ENCODE data around the gene RASL11B. TPM values are rescaled to one million over a fixed set of nuclear protein-coding genes. Genes with fewer than 3 reads are reported as not detected.

RASL11B gene
- total and polyA plus RNA-seq, 3 experiments from 2014 or later = 0.12 to 0.27 TPM; not detected in 1

- no peak for DNase-seq
- Histone ChIP-seq H3K27me3 (ENCODE audit: insufficient read depth, low read length, poor library complexity, severe bottlenecking) (no peaks in the 10 kb centered on the region), H3K4me1 (ENCODE audit: insufficient read depth, low read length) (peaks cover 6% of the 10 kb centered on the region), H3K9me3 (ENCODE audit: low read length) (no peaks in the 10 kb centered on the region), H3K4me3 (ENCODE audit: low read length) (no peak overlapping the region), H3K36me3 (ENCODE audit: insufficient read depth, low read length) (no peaks in the 10 kb centered on the region), H3K27ac (ENCODE audit: low read depth, low read length) (no peak overlapping the region)
- peaks cover 8 to 16% (median 9%) of the 10 kb centered on the region in 3 donors for H3K4me1 Mint-ChIP-seq
- peaks cover 0 to 4% (median 0%) of the 10 kb centered on the region in 5 donors for H3K9me3 Mint-ChIP-seq
- no peak overlapping the region for H3K27ac Mint-ChIP-seq
- POLR2A ChIA-PET = interaction anchor here (1.0 kb wide), 1 partner anchor 141 kb away, joined by 4 read pairs; no protein-coding TSS in a partner anchor
- H3K4me3 Mint-ChIP-seq = peak overlapping the region in 6 of 7 donors; percentile 23 to 83 (median 38)
- H3K27me3 Mint-ChIP-seq = peaks cover 14 to 46% of the 10 kb centered on the region in 2 donors
- H3K36me3 Mint-ChIP-seq = no peaks in the 10 kb centered on the region
- CTCF ChIA-PET = interaction anchor here (1.3 kb wide), 1 partner anchor 151 kb away, joined by 3 read pairs; no protein-coding TSS in a partner anchor
Measured at GRCh38 chr4:52863324-52863723, 1.2 kb downstream of the RASL11B start.

GRCh38 chr4:52864793-52865192, 2.7 kb downstream of the RASL11B start:
- H3K9me3 Mint-ChIP-seq = no peaks in the 10 kb centered on the region
- POLR2A ChIA-PET = no interaction called here
- peaks cover 6% of the 10 kb centered on the region for H3K4me1 ChIP-seq (ENCODE audit: insufficient read depth, low read length)
- no peaks in the 10 kb centered on the region for H3K9me3 ChIP-seq (ENCODE audit: low read length)
- H3K27me3 ChIP-seq (ENCODE audit: insufficient read depth, low read length, poor library complexity, severe bottlenecking) = no peaks in the 10 kb centered on the region
- CTCF ChIA-PET = no interaction called here
- H3K4me1 Mint-ChIP-seq = peaks cover 8 to 16% (median 9%) of the 10 kb centered on the region in 3 donors
- no peak for DNase-seq
- H3K36me3 ChIP-seq (ENCODE audit: insufficient read depth, low read length) = no peaks in the 10 kb centered on the region
- no peak overlapping the region for H3K27ac ChIP-seq (ENCODE audit: low read depth, low read length)
- H3K36me3 Mint-ChIP-seq = peaks cover 0 to 2% (median 0%) of the 10 kb centered on the region in 3 donors
- H3K4me3 ChIP-seq (ENCODE audit: low read length) = no peak overlapping the region
- peaks cover 14 to 35% of the 10 kb centered on the region in 2 donors for H3K27me3 Mint-ChIP-seq
- H3K27ac Mint-ChIP-seq = peak overlapping the region in 1 of 8 donors; percentile 2
- H3K4me3 Mint-ChIP-seq = peak overlapping the region in 1 of 7 donors; percentile 4

- Mint-ChIP-seq H3K4me3 (no peak overlapping the region), H3K4me1 (peaks cover 8 to 16% (median 9%) of the 10 kb centered on the region in 3 donors), H3K27me3 (peaks cover 12 to 30% of the 10 kb centered on the region in 2 donors), H3K27ac (no peak overlapping the region), H3K9me3 (no peaks in the 10 kb centered on the region), H3K36me3 (peaks cover 0 to 4% (median 0%) of the 10 kb centered on the region in 3 donors)
- ChIA-PET CTCF (no interaction called here), POLR2A (no interaction called here)
- Histone ChIP-seq H3K27ac (ENCODE audit: low read depth, low read length) (no peak overlapping the region), H3K4me1 (ENCODE audit: insufficient read depth, low read length) (peaks cover 6% of the 10 kb centered on the region), H3K4me3 (ENCODE audit: low read length) (no peak overlapping the region), H3K36me3 (ENCODE audit: insufficient read depth, low read length) (no peaks in the 10 kb centered on the region), H3K9me3 (ENCODE audit: low read length) (no peaks in the 10 kb centered on the region), H3K27me3 (ENCODE audit: insufficient read depth, low read length, poor library complexity, severe bottlenecking) (no peaks in the 10 kb centered on the region)
- DNase-seq = no peak
Measured at GRCh38 chr4:52865300-52865699, 3.2 kb downstream of the RASL11B start.

DNA sequence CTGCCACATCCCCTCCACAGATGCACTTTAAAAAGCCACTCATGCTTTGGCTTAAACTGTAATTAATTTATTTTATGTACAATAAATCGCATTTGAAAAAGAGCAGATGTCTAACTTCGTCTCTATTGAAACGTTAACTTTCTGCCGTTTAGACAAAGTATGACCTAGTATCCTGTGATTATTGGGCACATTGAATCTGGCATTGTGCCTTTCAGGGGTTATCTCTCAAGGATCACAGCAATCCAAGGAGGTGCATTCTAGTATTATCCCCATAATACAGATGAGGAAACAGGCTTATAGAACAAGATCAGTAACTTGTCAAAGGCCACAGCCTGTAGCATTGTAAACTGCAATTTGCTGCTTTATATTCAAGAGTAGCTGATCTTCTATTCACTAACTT, 4.6 kb downstream of the RASL11B start:
- Mint-ChIP-seq H3K9me3 (no peaks in the 10 kb centered on the region), H3K27me3 (peaks cover under 1 to 16% of the 10 kb centered on the region in 2 donors), H3K4me1 (peaks cover 0 to 6% (median under 1%) of the 10 kb centered on the region in 3 donors), H3K27ac (no peak overlapping the region), H3K36me3 (peaks cover 7 to 11% (median 9%) of the 10 kb centered on the region in 3 donors), H3K4me3 (no peak overlapping the region)
- H3K9me3 ChIP-seq (ENCODE audit: low read length) = no peaks in the 10 kb centered on the region
- no peak overlapping the region for H3K4me3 ChIP-seq (ENCODE audit: low read length)
- ChIA-PET POLR2A (no interaction called here), CTCF (no interaction called here)
- H3K36me3 ChIP-seq (ENCODE audit: insufficient read depth, low read length) = no peaks in the 10 kb centered on the region
- DNase-seq = no peak
- no peaks in the 10 kb centered on the region for H3K27me3 ChIP-seq (ENCODE audit: insufficient read depth, low read length, poor library complexity, severe bottlenecking)
- H3K27ac ChIP-seq (ENCODE audit: low read depth, low read length) = no peak overlapping the region
- peaks cover 6% of the 10 kb centered on the region for H3K4me1 ChIP-seq (ENCODE audit: insufficient read depth, low read length)

GRCh38 chr4:52867163-52867562, 5.0 kb downstream of the RASL11B start:
- Mint-ChIP-seq H3K27me3 (peaks cover 0 to 16% of the 10 kb centered on the region in 2 donors), H3K4me1 (peaks cover 0 to 5% (median 0%) of the 10 kb centered on the region in 3 donors), H3K36me3 (peaks cover 8 to 11% (median 9%) of the 10 kb centered on the region in 3 donors), H3K27ac (no peak overlapping the region), H3K4me3 (no peak overlapping the region), H3K9me3 (no peaks in the 10 kb centered on the region)
- ChIA-PET CTCF (no interaction called here), POLR2A (no interaction called here)
- H3K27me3 ChIP-seq (ENCODE audit: insufficient read depth, low read length, poor library complexity, severe bottlenecking) = no peaks in the 10 kb centered on the region
- H3K9me3 ChIP-seq (ENCODE audit: low read length) = no peaks in the 10 kb centered on the region
- no peak for DNase-seq
- no peaks in the 10 kb centered on the region for H3K36me3 ChIP-seq (ENCODE audit: insufficient read depth, low read length)
- peaks cover 6% of the 10 kb centered on the region for H3K4me1 ChIP-seq (ENCODE audit: insufficient read depth, low read length)
- H3K27ac ChIP-seq (ENCODE audit: low read depth, low read length) = no peak overlapping the region
- no peak overlapping the region for H3K4me3 ChIP-seq (ENCODE audit: low read length)

DNA sequence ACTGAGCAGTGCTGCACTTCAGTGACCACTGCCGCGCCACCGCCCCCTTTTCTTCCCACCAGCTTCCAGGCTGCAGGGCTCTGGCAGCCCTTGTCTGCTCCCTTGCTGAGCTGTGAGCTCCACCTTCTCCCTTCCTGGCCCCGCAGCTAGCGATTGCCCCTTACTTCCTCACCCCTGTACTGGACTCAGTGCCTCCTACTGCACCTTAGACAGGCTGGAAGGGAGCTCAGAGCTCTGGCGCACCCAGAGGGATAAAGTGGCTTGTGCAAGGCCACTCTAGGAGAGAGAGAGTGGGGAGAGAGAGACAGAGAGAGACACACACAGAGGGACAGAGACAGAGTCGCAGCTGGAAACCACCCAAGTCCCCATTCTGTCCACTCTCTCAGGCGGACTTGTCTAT, 6.0 kb downstream of the RASL11B start:
- POLR2A ChIA-PET = no interaction called here
- H3K4me3 Mint-ChIP-seq = no peak overlapping the region

DNA sequence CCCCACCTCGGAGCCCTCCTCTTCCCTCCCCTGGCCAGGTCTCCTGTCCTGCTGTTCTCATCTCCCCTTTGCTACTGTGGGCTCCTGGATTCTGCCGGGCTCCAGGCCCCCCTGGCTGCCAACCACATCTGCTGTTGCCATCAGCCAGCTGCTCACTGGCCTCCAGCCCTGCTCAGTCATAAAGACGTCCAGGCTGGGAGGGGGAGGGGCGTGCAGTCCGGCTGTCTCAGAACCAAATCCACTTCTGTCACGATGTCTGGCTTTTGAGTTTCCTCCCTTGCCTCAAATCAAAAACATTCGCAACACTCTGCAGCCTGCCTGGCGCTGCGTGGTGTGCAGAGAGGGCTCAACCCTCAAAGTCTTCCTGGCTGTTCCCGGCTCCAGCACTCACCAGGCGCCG, 7.1 kb downstream of the RASL11B start:
- Histone ChIP-seq H3K9me3 (ENCODE audit: low read length) (no peaks in the 10 kb centered on the region), H3K27me3 (ENCODE audit: insufficient read depth, low read length, poor library complexity, severe bottlenecking) (no peaks in the 10 kb centered on the region), H3K27ac (ENCODE audit: low read depth, low read length) (no peak overlapping the region), H3K4me1 (ENCODE audit: insufficient read depth, low read length) (no peaks in the 10 kb centered on the region), H3K4me3 (ENCODE audit: low read length) (no peak overlapping the region), H3K36me3 (ENCODE audit: insufficient read depth, low read length) (no peaks in the 10 kb centered on the region)
- Mint-ChIP-seq H3K4me1 (no peaks in the 10 kb centered on the region), H3K27ac (no peak overlapping the region), H3K27me3 (peaks cover 0 to 4% of the 10 kb centered on the region in 2 donors), H3K4me3 (no peak overlapping the region), H3K9me3 (no peaks in the 10 kb centered on the region), H3K36me3 (peaks cover 25 to 30% (median 25%) of the 10 kb centered on the region in 3 donors)
- POLR2A ChIA-PET = no interaction called here
- DNase-seq = no peak
- CTCF ChIA-PET = no interaction called here

More for the DNA sequence above, 6.0 kb downstream of the RASL11B start:
- Histone ChIP-seq H3K4me1 (ENCODE audit: insufficient read depth, low read length) (no peaks in the 10 kb centered on the region), H3K27ac (ENCODE audit: low read depth, low read length) (no peak overlapping the region), H3K9me3 (ENCODE audit: low read length) (no peaks in the 10 kb centered on the region), H3K36me3 (ENCODE audit: insufficient read depth, low read length) (no peaks in the 10 kb centered on the region), H3K27me3 (ENCODE audit: insufficient read depth, low read length, poor library complexity, severe bottlenecking) (no peaks in the 10 kb centered on the region), H3K4me3 (ENCODE audit: low read length) (no peak overlapping the region)
- peaks cover 0 to 12% of the 10 kb centered on the region in 2 donors for H3K27me3 Mint-ChIP-seq
- CTCF ChIA-PET = no interaction called here
- no peaks in the 10 kb centered on the region for H3K4me1 Mint-ChIP-seq
- no peak overlapping the region for H3K27ac Mint-ChIP-seq
- DNase-seq = no peak
- peaks cover 16 to 19% (median 17%) of the 10 kb centered on the region in 3 donors for H3K36me3 Mint-ChIP-seq
- H3K9me3 Mint-ChIP-seq = no peaks in the 10 kb centered on the region

DNA sequence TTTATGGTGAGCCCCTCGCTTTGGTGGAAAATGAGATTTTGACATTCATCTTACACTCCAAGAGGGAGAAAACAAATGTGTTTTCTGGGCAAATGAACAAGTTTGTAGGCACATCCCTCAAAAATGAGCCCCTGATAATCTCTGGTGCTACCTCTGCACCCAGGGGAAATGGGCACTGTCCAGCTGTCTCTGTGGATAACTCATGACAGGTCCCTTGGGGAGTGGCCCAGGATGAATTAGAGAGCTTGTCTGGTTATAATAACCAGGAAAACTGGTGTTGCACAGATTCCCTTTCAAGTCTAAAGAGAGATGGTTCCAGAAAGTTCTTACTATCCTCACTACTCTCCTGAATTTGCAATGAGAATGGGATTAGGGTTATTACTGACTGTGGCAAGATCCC, 7.5 kb downstream of the RASL11B start:
- Mint-ChIP-seq H3K27me3 (no peaks in the 10 kb centered on the region), H3K36me3 (peaks cover 25 to 30% (median 26%) of the 10 kb centered on the region in 3 donors), H3K9me3 (no peaks in the 10 kb centered on the region), H3K27ac (no peak overlapping the region), H3K4me1 (no peaks in the 10 kb centered on the region), H3K4me3 (no peak overlapping the region)
- DNase-seq = no peak
- no peaks in the 10 kb centered on the region for H3K36me3 ChIP-seq (ENCODE audit: insufficient read depth, low read length)
- H3K4me1 ChIP-seq (ENCODE audit: insufficient read depth, low read length) = no peaks in the 10 kb centered on the region
- H3K27ac ChIP-seq (ENCODE audit: low read depth, low read length) = no peak overlapping the region
- H3K4me3 ChIP-seq (ENCODE audit: low read length) = no peak overlapping the region
- POLR2A ChIA-PET = no interaction called here
- H3K27me3 ChIP-seq (ENCODE audit: insufficient read depth, low read length, poor library complexity, severe bottlenecking) = no peaks in the 10 kb centered on the region
- CTCF ChIA-PET = no interaction called here
- no peaks in the 10 kb centered on the region for H3K9me3 ChIP-seq (ENCODE audit: low read length)
